LHCN-M2 (cell line): Measurements from ENCODE around the gene HSPB1. TPM values are rescaled to one million over a fixed set of nuclear protein-coding genes. Genes with fewer than 3 reads are reported as not detected.
A peak's percentile ranks its signal among the peaks of the same experiment; 100 is the strongest.
"Not testable (repeated sequence)": the region's sequence is repeated elsewhere in the genome, so short reads cannot be mapped to it uniquely, and the experiment has no call there.

ENCODE experiments used
- DNase-seq: peaks from one replicate; pipeline ENCODE4 v3.0.0-alpha.2; 2012; ENCODE audit warnings: low read depth
- total RNA-seq: library from RNA; depleted of rRNA; stranded (reverse); fragments of >200 nt; gene quantifications from 2 replicates; pipeline ENCODE4 v1.2.3, GENCODE V29; 2014

HSPB1 gene
- total RNA-seq, 1 experiment from 2014 or later, result 189 TPM

DNA sequence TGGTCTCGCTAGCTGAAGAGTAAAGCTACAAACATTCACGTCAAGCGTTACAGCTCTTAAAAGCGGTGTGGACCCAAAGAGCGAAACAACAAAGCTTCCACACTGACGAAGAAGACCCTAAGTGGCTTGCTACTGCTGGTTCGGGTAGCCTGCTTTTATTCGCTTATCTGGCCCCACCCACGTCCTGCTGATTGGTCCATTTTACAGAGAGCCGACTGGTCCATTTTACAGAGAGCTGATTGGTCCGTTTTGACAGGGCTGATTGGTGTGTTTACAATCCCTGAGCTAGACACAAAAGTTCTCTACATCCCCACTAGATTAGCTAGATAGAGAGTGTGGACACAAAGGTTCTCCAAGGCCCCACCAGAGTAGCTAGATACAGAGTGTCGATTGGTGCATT is 6.4 kb downstream of the HSPB1 start:
- not testable (repeated sequence) for DNase-seq

DNA sequence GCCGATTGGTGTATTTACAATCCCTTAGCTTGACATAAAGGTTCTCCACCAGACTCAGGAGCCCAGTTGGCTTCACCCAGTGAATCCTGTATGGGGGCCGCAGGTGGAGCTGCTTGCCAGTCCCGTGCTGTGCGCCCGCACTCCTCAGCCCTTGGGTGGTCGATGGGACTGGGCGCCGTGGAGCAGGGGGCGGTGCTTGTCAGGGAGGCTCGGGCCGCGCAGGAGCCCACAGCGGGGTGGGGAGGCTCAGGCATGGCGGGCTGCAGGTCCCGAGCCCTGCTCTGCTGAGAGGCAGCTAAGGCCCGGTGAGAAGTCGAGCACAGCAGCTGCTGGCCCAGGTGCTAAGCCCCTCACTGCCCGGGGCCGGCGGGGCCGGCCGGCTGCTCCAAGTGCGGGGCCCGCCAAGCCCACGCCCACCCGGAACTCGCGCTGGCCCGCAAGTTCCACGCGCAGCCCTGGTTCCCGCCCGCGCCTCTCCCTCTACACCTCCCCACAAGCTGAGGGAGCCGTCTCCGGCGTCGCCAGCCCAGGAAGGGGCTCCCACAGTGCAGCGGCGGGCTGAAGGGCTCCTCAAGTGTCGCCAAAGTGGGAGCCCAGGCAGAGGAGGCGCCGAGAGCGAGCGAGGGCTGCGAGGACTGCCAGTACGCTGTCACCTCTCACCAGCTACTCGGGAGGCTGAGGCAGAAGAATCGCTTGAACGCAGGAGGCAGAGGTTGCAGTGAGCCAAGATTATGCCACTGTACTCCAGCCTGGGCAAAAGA is 7.0 kb downstream of the HSPB1 start:
- DNase-seq, result not testable (repeated sequence)

DNA sequence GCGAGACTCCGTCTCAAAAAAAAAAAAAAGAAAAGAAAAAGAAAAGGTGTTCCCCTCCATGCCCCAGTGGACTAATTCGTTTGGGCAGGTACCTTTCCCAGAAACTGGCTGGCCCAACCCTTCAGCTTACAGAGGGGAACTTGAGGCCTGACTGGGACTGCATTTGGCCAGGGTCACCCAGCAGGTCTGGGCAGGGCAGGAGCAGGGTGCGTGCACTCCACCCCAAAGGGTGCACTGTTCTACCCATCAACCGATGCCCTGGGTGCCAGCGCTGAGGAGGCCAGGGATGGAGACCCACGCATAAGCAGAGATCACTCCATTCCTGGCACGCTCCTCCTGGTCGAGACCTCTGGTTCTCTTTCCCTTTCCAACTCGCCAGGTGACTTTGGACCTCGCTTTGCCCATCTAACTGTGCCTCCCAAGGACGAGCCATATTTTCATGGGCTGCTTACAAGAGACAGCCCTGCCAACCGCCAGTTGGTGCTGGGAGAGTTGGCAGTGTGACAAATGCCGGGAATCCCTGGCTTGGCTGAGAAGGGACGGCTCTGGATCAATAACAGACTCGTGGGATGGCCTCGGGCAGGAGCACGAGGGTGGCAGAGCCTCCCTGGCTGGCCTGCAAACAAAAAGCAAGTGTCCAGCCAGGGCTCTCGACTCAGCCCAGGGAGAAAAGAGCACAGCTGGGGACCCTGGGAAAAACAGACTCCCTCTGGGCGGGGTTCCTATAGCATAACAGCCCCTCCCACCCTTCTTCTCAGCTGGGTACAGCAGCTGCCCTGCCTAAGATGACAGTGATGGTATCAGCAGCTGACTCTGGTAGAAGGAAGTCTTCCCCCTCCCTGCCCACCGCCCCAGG is 7.9 kb downstream of the HSPB1 start:
- DNase-seq, result peak; percentile 98

DNA sequence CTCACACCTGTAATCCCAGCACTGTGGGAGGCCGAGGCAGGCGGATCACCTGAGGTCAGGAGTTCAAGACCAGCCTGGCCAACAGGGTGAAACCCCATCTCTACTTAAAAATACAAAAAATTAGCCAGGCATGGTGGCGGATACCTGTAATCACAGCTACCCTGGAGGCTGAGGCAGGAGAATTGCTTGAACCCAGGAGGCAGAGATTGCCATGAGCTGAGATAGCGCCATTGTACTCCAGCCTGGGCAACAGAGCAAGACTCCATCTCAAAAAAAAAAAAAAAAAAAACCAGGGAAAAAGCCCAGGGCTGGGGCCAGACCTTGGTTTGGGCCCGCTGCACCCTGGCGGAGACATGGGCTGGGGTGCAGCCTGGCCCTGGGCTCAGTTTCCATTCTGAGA is 9.4 kb downstream of the HSPB1 start:
- DNase-seq, result not testable (repeated sequence)

DNA sequence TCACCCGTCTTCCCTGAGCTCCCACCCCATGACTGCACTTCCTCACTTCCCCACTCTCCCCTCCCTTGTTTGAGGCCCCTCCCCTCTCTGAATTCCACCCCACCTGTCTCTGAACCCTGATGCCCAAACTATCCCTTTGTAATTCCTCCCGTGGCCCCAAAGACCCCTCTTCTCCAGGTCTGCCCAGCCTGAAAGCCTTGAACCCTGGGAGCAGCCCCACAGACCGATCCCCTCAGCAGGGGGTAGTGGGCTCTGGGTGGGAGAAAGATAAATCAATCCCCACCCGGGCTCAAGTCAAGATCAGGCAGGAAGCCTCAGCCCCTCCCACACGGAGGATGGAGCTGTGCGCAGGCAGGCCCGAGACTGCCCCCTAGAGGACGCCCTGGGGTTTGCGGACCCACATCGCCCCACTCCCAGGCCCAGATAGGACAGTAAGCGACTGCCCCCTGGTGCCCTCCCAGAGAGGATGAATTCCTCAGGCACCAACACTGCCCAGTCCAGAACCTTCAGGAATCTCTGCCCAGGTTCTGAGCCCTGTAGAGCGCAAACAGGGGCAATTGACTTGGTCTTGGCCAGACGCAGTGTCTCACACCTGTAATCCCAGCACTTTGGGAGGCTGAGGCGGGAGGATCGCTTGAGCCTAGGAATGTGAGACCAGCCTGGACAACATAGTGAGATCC is 11.7 kb downstream of the HSPB1 start:
- peak; percentile 91 for DNase-seq

DNA sequence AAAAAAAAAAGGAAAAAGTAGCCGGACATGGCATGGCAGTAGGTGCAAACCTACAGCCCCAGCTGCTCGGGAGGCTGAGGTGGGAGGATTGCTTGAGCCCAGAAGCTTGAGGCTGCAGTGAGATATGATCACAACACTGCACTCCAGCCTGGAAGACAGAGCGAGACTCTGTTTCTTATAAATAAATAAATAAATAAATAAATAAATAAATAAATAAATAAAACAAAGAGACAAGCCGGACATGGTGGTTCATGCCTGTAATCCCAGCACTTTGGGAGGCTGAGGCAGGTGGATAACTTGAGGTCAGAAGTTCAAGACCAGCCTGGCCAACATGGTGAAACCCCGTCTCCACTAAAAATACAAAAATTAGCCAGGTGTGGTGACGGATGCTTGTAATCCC is 12.3 kb downstream of the HSPB1 start:
- not testable (repeated sequence) for DNase-seq

DNA sequence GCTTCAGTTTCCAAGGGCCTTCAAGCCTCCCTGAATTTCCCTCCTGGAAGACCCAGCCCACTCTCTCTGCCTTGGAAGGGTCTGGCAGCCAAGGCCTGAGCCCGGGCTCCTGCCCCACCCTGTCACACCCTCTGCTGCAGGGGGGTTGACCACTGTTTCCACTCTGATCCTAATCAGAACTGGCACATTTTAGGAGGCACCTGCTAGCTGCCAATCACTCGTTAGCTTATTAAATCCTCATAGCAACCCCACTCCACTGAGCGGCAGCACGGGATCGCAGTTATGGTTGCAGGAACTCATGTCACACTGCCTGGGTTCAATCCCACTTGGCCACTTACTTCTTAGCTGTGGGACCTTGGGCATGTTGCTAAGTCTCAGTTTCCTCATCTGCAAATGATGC is 12.9 kb downstream of the HSPB1 start:
- peak; percentile 80 for DNase-seq

DNA sequence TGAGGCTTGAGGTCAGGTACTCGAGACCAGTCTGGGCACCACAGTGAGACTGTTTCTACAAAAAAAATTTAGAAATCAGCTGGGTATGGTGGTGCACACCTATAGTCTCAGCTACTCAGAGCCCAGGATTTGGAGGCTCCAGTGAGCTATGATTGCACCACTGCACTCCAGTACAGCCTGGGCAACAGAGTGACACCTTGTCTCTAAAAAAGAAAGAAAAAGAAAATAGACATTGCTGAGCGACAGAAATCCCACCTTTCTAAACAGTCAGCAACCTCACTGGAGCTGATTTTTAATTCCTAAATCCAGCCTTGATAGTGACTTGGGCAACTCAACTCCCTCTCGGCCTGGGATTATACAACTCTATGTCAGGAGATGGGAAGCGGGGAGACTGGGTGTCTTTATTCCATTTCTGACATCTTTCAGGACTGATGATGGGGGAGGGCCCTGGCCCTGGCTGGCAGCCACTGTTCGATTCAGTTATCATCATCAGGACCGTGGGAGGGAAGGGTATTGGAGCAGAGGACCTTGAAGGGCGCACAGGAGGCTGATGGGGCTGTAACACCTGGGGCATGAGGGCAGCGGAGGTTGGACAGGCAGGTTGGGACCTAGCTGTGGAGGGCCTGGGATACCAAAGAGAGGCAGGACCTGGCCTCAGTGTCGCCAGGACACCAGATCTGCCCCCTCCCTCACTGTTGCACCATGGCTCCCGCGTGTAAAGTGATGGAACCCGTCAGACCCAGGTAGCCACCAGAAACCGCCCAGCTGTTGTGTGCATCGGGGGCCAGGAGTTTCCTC is 14.7 kb downstream of the HSPB1 start:
- no peak for DNase-seq

DNA sequence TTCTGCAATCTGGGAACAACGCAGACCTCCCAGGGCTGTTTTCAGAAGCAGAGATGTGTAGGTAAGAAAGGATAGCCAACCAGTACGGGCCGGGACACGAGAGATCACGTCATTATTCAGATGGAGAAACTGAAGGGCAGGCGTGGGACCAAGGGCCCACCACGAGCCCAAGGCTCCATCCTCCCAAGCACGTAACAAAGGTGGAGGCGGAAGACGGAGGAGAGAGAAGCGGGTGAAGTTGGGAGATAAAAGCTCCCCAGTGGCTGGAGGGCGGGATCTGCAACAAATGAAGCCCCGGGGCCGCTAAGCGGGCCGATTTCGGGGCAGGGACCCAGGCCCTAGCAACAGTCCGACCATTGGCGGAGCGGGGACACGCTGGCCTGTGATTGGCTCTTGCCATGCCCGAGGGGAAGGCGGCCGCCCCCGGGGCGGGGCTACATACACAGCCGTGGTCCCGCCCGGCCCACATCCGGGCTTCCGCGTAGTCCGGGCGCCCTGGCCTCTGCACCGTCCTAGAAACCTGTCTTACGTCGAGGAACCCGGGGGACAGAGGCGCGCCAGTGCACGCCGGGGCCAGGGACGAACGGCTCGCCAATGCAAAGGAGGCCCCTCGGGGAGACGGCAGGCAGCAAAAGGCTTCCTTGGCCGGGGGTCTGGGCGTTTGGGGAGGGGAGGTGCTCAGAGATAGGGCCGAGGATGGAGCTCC is 15.5 kb downstream of the HSPB1 start:
- peak; percentile 96 for DNase-seq

DNA sequence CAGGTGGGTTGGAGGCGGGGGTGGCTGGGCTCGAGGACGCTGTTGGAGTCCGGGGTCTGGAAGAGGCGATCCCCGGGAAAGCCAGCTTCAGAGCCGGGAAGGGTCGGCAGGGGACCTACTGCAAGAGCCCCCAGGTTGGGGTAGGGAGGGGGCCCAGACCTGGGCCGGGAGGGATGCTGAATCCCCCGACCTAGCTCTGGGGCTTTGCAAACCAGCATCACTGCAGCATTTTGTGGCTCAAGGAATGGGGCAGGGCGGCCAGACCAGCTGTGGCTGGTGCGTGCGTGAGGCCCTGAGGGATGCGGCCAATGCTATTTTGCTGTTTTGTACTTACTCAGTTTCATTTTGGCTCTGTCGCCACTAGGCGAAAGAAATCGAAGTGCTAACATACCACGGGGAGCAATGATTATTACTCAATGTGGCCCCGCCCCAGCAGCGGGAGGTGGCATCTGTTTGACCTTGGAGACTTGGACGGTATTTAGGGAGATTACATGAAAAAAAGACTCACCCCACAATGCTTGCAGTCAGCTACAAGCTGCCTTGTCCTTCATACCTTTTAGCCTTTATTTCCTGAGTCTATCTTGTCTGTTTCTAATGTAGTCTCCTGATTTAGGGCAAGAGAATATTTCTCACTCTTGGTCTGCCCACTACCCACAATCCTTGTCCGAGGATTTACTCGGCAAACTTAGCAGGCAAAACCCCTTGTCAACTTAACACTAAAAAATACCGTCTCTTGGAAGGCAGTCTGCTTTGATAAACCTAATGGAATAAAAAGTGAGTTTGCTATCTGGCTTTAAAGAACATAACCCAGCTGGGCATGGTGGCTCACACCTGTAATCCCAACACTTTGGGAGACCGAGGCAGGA is 16.2 kb downstream of the HSPB1 start:
- peak; percentile 98 for DNase-seq

DNA sequence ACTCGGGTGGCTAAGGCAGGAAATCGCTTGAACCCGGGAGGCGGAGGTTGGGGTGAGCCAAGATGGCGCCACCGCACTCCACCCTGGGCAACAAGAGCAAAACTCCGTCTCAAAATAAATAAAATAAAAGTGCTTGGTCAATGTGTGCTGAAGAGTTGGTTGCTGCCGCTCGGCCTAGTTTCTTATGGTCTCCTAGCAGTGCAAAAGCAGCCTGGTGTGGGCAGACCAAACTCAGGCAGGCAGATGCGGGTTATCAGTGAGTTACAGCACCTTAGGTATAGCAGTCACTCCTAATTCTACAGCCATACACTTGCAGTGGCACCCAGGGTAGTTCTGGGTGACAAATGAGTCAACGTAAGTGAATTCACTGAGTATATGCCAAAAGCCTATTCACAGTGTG is 22.6 kb downstream of the HSPB1 start:
- no peak for DNase-seq

DNA sequence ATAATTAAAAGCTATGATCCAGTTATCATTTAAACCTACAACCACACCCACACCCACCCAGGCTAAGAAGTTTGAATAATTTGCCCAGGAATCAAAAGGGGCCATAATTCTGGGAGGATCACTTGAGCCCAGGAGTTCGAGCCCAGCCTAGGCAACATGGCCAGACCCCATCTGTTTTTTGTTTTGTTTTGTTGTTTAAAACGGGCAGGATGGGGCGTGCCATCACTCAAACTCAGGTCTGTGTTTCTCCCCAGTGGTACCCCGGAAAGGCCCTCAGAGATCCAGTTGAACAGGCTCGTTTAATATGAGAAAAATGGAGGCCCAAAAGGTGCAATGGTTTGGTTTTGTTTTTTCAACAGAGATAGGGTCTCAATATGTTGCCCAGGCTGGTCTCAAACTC is 23.3 kb downstream of the HSPB1 start:
- no peak for DNase-seq

DNA sequence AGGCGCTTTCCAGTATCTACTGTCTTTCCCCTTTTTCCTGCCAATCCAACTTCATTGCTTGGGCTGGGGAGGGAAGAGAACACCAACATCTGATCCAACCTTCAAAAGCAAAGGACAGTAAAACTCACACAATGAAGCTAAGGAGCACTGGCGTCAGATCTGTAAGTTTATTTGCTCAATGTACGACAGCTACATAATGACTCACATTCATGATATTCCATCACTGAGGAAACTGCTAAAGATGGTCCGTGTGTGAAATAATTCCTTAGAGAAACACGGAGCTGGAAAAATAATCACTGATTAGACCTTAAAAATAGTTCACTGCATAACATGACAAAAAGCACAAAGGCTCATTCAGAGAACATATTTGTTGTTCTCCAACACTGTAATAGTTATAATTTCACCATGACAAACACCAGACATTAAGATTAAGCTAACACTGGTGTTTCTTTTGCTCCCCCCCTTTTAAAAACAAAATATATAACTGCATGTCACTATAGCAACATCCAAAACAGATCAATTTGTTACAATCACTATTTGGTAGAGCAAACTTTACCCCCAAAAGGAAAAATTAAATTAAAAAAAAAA is 24.3 kb downstream of the HSPB1 start:
- peak; percentile 54 for DNase-seq

DNA sequence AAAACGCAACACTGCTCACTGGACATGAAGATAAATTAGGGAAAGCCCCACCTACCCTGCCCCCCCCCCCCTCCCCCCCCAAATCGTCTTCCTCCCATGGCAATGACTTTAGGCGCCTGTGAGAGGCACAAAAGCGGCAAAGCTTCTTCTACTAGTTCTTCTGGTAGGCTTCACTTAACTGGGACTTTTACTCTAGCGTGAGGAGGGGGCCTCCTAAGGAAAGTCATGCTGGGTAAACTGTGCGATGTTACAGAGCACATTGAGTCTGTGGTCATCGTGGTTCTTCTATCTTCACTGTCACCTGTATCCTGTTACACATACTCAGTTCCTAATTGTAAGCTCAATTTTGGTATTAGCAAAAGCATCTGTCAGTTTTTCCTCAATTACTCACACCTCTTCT is 25.1 kb downstream of the HSPB1 start:
- no peak for DNase-seq

DNA sequence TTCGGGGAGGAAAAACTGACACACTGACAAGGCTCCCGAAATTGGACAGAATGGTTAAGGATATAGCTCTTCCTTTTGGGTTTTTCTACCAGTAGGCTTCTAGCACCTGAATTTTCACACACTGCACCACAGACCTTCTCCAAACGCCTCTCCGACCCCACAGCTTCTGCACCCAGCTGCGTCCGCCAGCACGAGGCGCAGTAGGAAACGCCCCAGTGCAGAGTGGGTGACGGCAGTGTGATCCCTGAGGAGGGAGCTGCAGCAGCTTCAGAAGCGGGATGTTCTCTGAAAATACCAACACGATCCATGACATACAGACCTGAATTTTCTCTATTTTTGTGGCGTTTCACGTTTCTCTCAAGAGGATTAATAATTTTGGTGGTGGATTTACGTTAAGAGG is 25.9 kb downstream of the HSPB1 start:
- no peak for DNase-seq

DNA sequence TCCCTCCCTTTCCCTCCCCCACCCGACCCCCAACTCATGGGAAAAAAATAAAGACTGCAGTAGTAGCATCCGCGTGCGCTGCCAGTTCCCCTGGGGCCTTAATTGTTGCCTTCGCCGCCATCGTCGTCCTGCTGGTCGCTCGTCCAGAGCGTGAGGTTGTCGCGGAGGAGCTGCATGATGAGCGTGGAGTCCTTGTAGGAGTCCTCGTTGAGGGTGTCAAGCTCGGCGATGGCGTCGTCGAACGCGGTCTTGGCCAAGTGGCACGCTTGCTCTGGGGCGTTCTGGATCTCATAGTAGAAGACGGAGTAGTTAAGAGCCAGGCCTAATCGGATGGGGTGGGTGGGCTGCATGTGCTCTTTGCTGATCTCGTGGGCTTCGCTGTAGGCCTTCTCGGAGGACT is 27.0 kb downstream of the HSPB1 start:
- DNase-seq, result no peak

DNA sequence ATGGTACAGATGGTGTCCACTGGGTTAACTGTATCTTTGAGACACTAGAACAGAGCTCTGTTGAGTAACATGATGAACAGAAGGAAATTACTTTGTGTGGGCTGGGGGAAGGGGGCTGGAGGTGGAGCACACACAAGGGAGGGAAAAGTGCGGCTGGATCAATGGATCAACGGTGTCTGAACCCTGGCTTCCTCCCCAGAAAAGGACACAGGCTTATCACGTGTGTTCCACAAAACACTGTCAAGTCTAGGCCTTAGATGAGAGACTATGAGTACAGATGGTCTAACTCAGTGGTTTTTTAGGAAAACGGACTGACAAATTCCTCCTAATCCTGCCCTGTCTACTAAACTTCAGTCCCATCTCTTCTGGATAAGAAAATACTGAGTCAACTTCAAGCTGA is 27.8 kb downstream of the HSPB1 start:
- DNase-seq, result no peak

DNA sequence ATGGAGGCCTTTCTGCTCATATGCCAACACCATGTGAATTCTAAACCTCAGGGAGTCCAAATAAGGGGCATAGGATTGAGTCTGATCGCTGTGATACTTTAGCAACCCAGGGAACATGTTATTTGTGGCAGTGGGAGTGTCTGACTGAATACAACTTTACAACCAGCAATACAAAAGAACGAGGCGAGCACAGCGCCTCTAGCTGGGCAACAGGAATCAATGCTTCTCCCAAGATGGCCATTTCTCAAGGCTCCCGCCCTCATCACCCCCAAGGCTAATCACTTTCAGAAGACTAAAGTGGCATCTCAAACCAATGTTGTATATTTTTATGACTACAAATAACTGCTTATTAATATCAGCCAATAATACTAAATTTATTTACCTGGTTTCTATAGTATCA is 28.2 kb downstream of the HSPB1 start:
- no peak for DNase-seq

DNA sequence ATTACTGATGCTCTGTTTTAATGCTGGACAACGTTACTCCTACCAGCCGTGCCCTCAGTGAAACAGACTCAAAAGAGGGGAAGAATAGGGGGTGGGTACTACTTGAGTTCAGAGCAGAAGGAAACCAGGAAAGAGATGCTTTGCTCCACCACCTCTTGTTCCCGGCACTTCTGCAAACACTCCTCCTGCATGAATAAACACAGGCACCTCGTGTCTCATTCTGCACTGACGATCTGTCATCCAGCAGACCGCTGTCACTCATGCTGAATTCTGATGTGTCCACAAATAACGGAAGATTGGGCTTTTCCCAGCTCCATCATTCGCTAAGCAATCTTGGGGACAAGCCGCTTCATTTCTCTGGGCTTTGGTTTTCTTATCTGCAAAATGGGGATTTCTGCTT is 29.6 kb downstream of the HSPB1 start:
- no peak for DNase-seq
